Activated CD4-positive, alpha-beta T cell treated with anti-CD3 and anti-CD28 coated beads, Interleukin-2, Interleukin-6, amounts not matched to agents 100 ng/mL and 50 ng/mL, durations not matched to agents 16 hours and 8 hours (primary cell): ENCODE data around the gene EXOC1L.

ENCODE experiments used
- DNase-seq: peaks from one replicate; pipeline ENCODE4 v3.0.0-alpha.2; 2020

The EXOC1L gene

GRCh38 chr4:55884851-55885219 lies 65.2 kb downstream of the EXOC1L start:
- no peak for DNase-seq
